GM10266 (cell line): ENCODE results near the gene KPNA5.
"Not testable (repeated sequence)": the region's sequence is repeated elsewhere in the genome, so short reads cannot be mapped to it uniquely, and the experiment has no call there.

ENCODE experiments used
- DNase-seq: peaks from one replicate; pipeline ENCODE4 v3.0.0; 2012; ENCODE audit errors: extremely low spot score
- CTCF ChIP-seq: IDR thresholded peaks from 2 replicates; pipeline ENCODE4 v1.5.1; 2012; ENCODE audit warnings: mild to moderate bottlenecking, low read depth; ENCODE audit not compliant: control insufficient read depth, insufficient read depth; ENCODE audit errors: missing control alignments

KPNA5 gene

GRCh38 chr6:116662202-116662601, 18.8 kb upstream of the KPNA5 start:
- DNase-seq, result no peak

GRCh38 chr6:116663308-116663707, 17.7 kb upstream of the KPNA5 start:
- DNase-seq, result no peak
- no peak for TF ChIP-seq CTCF

More at GRCh38 chr6:116662202-116662601, 18.8 kb upstream of the KPNA5 start:
- TF ChIP-seq CTCF, result no peak

- DNase-seq, result not testable (repeated sequence)
Measured at GRCh38 chr6:116664169-116664568, 16.8 kb upstream of the KPNA5 start.

- TF ChIP-seq CTCF, result no peak
Measured at GRCh38 chr6:116665464-116665863, 15.5 kb upstream of the KPNA5 start.

GRCh38 chr6:116666869-116667268, 14.1 kb upstream of the KPNA5 start:
- no peak for TF ChIP-seq CTCF
- DNase-seq, result peak; percentile 15

More at GRCh38 chr6:116665464-116665863, 15.5 kb upstream of the KPNA5 start:
- no peak for DNase-seq

GRCh38 chr6:116667623-116668022, 13.4 kb upstream of the KPNA5 start:
- no peak for TF ChIP-seq CTCF
- DNase-seq, result no peak

GRCh38 chr6:116672306-116672705, 8.7 kb upstream of the KPNA5 start:
- no peak for DNase-seq
- no peak for TF ChIP-seq CTCF

GRCh38 chr6:116676021-116676420, 5.0 kb upstream of the KPNA5 start:
- TF ChIP-seq CTCF, result no peak
- DNase-seq, result no peak
